GM12878 (cell line): ENCODE results near the gene GABBR2. TPM values are rescaled to one million over a fixed set of nuclear protein-coding genes. Genes with fewer than 3 reads are reported as not detected.

Experiments used
- ATAC-seq: fragments of 200-7000 bp; cut with Tn5 transposase; 3 replicates; pipeline ENCODE4 v1.9.1; 2020; ENCODE audit warnings: mild to moderate bottlenecking, moderate library complexity
- BruUV-seq: library from RNA; stranded (reverse); fragments of 400-500 nt; replicated peaks from 2 replicates; lab custom pipeline; 2021; lab: Mats Ljungman, UMichigan
- CTCF ChIA-PET: fragments of 300-600 bp; sonication (Branson Sonifier 250); formaldehyde crosslinking; extraction: SDS; loops from one replicate; lab custom pipeline; 2021; ENCODE audit warnings: inconsistent platforms; lab: Yijun Ruan, JAX
- POLR2A ChIA-PET: fragments of 350-600 bp; formaldehyde crosslinking; extraction: SDS; loops from one replicate; lab custom pipeline; 2021; ENCODE audit warnings: inconsistent platforms; lab: Charles Lee
- RAD21 ChIA-PET: fragments of 300-600 bp; sonication (Branson Sonifier 250); formaldehyde crosslinking; loops from one replicate; lab custom pipeline; 2023; ENCODE audit warnings: antibody characterized with exemption; ENCODE audit not compliant: unreplicated experiment; lab: Charles Lee
- SMC1A ChIA-PET: fragments of 300-600 bp; sonication (Branson Sonifier 250); formaldehyde crosslinking; loops from one replicate; lab custom pipeline; 2023; ENCODE audit not compliant: unreplicated experiment, uncharacterized antibody; lab: Charles Lee
- DNase-seq: peaks from one replicate; pipeline ENCODE4 v3.0.0-alpha.2; 2011; ENCODE audit warnings: low read depth, low spot score
- FAIRE-seq: peaks from 3 replicates; lab custom pipeline; 2011; peaks lifted over from hg19 to GRCh38; lab: Jason Lieb, UNC
- H2AFZ ChIP-seq: 2 replicates; pipeline ENCODE4 v1.6.0; 2011; ENCODE audit warnings: low read depth, low read length, control low read depth; ENCODE audit not compliant: control insufficient read depth
- H3K27ac ChIP-seq: 2 replicates; pipeline ENCODE4 v1.5.1; 2011; ENCODE audit warnings: control low read depth; ENCODE audit not compliant: control insufficient read depth, insufficient read depth
- H3K27me3 ChIP-seq, 2 experiments: replicated peaks in 1 of 2; 2 replicates each; pipeline versions ENCODE4 v1.6.0 to v1.6.1; 2011; ENCODE audit warnings: low read length in 1 of 2; ENCODE audit not compliant: control insufficient read depth in 2 of 2, insufficient read depth in 2 of 2
- H3K36me3 ChIP-seq, 2 experiments: 2 replicates each; pipeline ENCODE4 v1.5.1; 2011; ENCODE audit warnings: low read length in 1 of 2; ENCODE audit not compliant: control insufficient read depth in 2 of 2, insufficient read depth in 2 of 2
- H3K4me1 ChIP-seq: 2 replicates; pipeline ENCODE4 v1.6.1; 2011; ENCODE audit warnings: mild to moderate bottlenecking, low read length, moderate library complexity, mixed read lengths; ENCODE audit not compliant: control insufficient read depth, insufficient read depth
- H3K4me2 ChIP-seq: 2 replicates; pipeline ENCODE4 v1.6.0; 2011; ENCODE audit warnings: control low read depth; ENCODE audit not compliant: control insufficient read depth, insufficient read depth
- H3K4me3 ChIP-seq: fragments of 200-600 bp; sonication (generic); 2 replicates; pipeline ENCODE4 v1.5.1; 2016
- H3K79me2 ChIP-seq: 2 replicates; pipeline ENCODE4 v1.6.0; 2011; ENCODE audit warnings: low read length; ENCODE audit not compliant: control insufficient read depth, insufficient read depth
- H3K9ac ChIP-seq: 2 replicates; pipeline ENCODE4 v1.8.0; 2011; ENCODE audit warnings: low read length, control low read depth, mixed read lengths; ENCODE audit not compliant: control insufficient read depth, insufficient read depth
- H3K9me3 ChIP-seq: replicated peaks from 3 replicates; pipeline ENCODE4 v1.5.1; 2011; ENCODE audit warnings: mild to moderate bottlenecking, low read length; ENCODE audit not compliant: control insufficient read depth, insufficient read depth
- H4K20me1 ChIP-seq: 2 replicates; pipeline ENCODE4 v1.6.0; 2011; ENCODE audit not compliant: control insufficient read depth, insufficient read depth
- SKIL ChIP-seq: fragments of 450-650 bp; IDR thresholded peaks from 2 replicates; pipeline ENCODE4 v1.6.1; 2017; ENCODE audit warnings: mild to moderate bottlenecking, low read depth, inconsistent platforms; ENCODE audit not compliant: poor library complexity, severe bottlenecking
- USF2 ChIP-seq: IDR thresholded peaks from 2 replicates; pipeline ENCODE4 v1.6.1; 2011; ENCODE audit warnings: low read depth, low read length, improper control_type of control experiment, borderline replicate concordance
- WRNIP1 ChIP-seq: IDR thresholded peaks from 2 replicates; pipeline ENCODE4 v1.6.1; 2011; ENCODE audit warnings: low read depth, low read length, improper control_type of control experiment, borderline replicate concordance
- ZNF274 ChIP-seq: IDR thresholded peaks from one replicate; pipeline ENCODE4 v1.8.0; 2011; ENCODE audit not compliant: insufficient read length, insufficient read depth
- WGBS: methylation state at CpG from one replicate; pipeline ENCODE4 v1.1.6; 2016; ENCODE audit warnings: low lambda C conversion rate; ENCODE audit not compliant: insufficient replicate concordance, insufficient coverage; ENCODE audit errors: missing lambda C conversion rate; 5-methylcytosine and 5-hydroxymethylcytosine counted together
- in situ Hi-C: fragments of 300-500 bp; cut with MboI; formaldehyde crosslinking; loops from 9 replicates; pipeline ENCODE4 v1.14.3; 2018; ENCODE audit warnings: mixed read lengths
- intact Hi-C: fragments of 100-400 bp; cut with micrococcal nuclease; formaldehyde crosslinking; loops from one replicate; pipeline ENCODE4 v1.14.2; 2022; ENCODE audit not compliant: unreplicated experiment
- polyA plus RNA-seq, 11 experiments: library from polyadenylated mRNA; depleted of rRNA in 4 of 11; unstranded in 6 of 11; stranded (reverse) in 5 of 11; fragments of >200 nt; fragmentation: Nextera tagmentation in 4 of 11; fragmentation: Illumina TruSeq in 1 of 11; extraction: Ambion mirVana in 4 of 11; extraction: Trizol in 1 of 11; gene quantifications; 1 replicate in 1 of 11; 2 replicates in 10 of 11; pipeline versions ENCODE4 v1.2.1 to v1.2.3, GENCODE V29; 2011 to 2016; ENCODE audit warnings: inconsistent platforms in 2 of 11, missing spikeins in 2 of 11, low read depth in 1 of 11
- total RNA-seq, 4 experiments: library from RNA; depleted of rRNA in 3 of 4; stranded (reverse); fragments of >200 nt in 3 of 4; fragmentation: Illumina TruSeq in 1 of 4; extraction: Trizol in 1 of 4; gene quantifications; 2 replicates each; pipeline versions ENCODE4 v1.2.1 to v1.2.3, GENCODE V29; 2013 to 2021

Gene GABBR2
- total and polyA plus RNA-seq, 10 of the 15 experiments (the other 5 are each of a cell fraction or from before 2014, with no cell fraction given): 0.02 to 2.2 (median 0.06) TPM; not detected in 2

- ChIA-PET CTCF (no interaction called here), SMC1A (interaction anchor here (1.0 kb wide), 1 partner anchor 157 kb away, joined by 3 read pairs; no protein-coding TSS in a partner anchor), POLR2A (no interaction called here), RAD21 (no interaction called here)
- H3K36me3 ChIP-seq: no peaks in the 10 kb centered on the region
- WGBS: 0% methylated on average over 1 of the region's 1 CpG
- no peaks in the 10 kb centered on the region for H4K20me1 ChIP-seq
- TF ChIP-seq SKIL: no peak
- TF ChIP-seq ZNF274: no peak
- TF ChIP-seq USF2: no peak
- no peak for TF ChIP-seq WRNIP1
- peaks cover 2 to 4% of the 10 kb centered on the region in 2 experiments; a peak in 2 of 4 replicates for H3K27me3 ChIP-seq
- FAIRE-seq: no peak
- intact Hi-C loops: no loop called here
- no peak for ATAC-seq
- no peak overlapping the region for H3K4me2 ChIP-seq
- no peak overlapping the region for H3K27ac ChIP-seq
- H2AFZ ChIP-seq: no peak overlapping the region
- no peaks in the 10 kb centered on the region for H3K9me3 ChIP-seq
- no peaks in the 10 kb centered on the region for H3K79me2 ChIP-seq
- no peak overlapping the region for H3K9ac ChIP-seq
- H3K4me1 ChIP-seq: no peaks in the 10 kb centered on the region
- in situ Hi-C loops: no loop called here
- DNase-seq: no peak
- no TSS peak for BruUV-seq
- H3K4me3 ChIP-seq: no peak overlapping the region
These were observed 18.0 kb downstream of the GABBR2 start for GRCh38 chr9:98690686-98691085.
